T-helper 17 cell (primary cell): ENCODE data around the gene RERGL. TPM values are rescaled to one million over a fixed set of nuclear protein-coding genes. Genes with fewer than 3 reads are reported as not detected.

Source experiments
- ATAC-seq: fragments of 150-1000 bp; cut with Tn5 transposase; 2 replicates; pipeline ENCODE4 v1.10.0; 2021; ENCODE audit warnings: mild to moderate bottlenecking, moderate library complexity
- DNase-seq, 3 donors: peaks; one replicate each; pipeline versions ENCODE4 v3.0.0 to v3.0.0-alpha.2; 2020 to 2021
- H3K9me3 ChIP-seq: one replicate; pipeline ENCODE4 v1.7.0; 2013; ENCODE audit warnings: low read length, mild to moderate bottlenecking; ENCODE audit not compliant: control insufficient read depth, poor library complexity, severe bottlenecking
- H3K27ac Mint-ChIP-seq: one replicate; pipeline ENCODE4 v1.8.0; 2022; ENCODE audit warnings: mild to moderate bottlenecking, moderate library complexity, mixed read lengths
- H3K27me3 Mint-ChIP-seq: one replicate; pipeline ENCODE4 v1.8.0; 2022; ENCODE audit warnings: mixed read lengths
- H3K36me3 Mint-ChIP-seq: one replicate; pipeline ENCODE4 v1.8.0; 2022; ENCODE audit warnings: low read depth, mixed read lengths
- H3K4me1 Mint-ChIP-seq: one replicate; pipeline ENCODE4 v1.8.0; 2022; ENCODE audit warnings: mild to moderate bottlenecking, mixed read lengths
- H3K4me3 Mint-ChIP-seq: one replicate; pipeline ENCODE4 v1.8.0; 2022; ENCODE audit warnings: mild to moderate bottlenecking, moderate library complexity, mixed read lengths
- total RNA-seq, 4 donors: library from RNA in 2 of 4; stranded (reverse) in 2 of 4; gene quantifications; one replicate each; pipeline ENCODE4 v1.2.3 and lab custom pipeline; 2022 to 2026

The RERGL gene, protein sequence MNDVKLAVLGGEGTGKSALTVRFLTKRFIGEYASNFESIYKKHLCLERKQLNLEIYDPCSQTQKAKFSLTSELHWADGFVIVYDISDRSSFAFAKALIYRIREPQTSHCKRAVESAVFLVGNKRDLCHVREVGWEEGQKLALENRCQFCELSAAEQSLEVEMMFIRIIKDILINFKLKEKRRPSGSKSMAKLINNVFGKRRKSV
- total RNA-seq = not detected
- 0 reads per million in 2 donors for total RNA-seq (lab: John Stamatoyannopoulos, UW)

DNA sequence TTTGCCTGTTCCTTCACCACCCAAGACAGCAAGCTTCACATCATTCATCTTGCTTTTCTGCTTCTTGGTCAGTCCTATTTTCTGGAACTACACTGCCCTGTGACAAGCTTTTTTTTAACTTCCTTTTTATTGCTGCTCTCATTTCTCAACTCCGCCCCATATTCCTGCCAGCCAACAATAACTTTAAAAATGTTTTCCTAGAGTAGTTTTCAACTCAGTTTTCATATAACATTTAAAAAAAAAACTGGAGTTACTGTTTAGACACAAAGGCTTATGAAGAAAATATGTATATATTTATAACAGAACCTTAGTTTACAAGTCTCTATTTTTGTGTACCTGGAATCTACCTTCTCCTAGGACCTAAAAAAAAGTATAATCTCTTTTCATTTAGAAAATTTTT, at the start of gene RERGL:
RERGL (minus strand) TSS at position 101 of the 400 bp plus-strand sequence; CDS start at position 48, 53 bp downstream.
- no peaks in the 10 kb centered on the region for H3K27me3 Mint-ChIP-seq
- H3K36me3 Mint-ChIP-seq = no peaks in the 10 kb centered on the region
- no peaks in the 10 kb centered on the region for H3K9me3 ChIP-seq
- DNase-seq (no peak), ATAC-seq (no peak)
- H3K4me3 Mint-ChIP-seq = no peak within 1 kb of the TSS
- H3K4me1 Mint-ChIP-seq = no peaks in the 10 kb centered on the region
- no peak within 1 kb of the TSS for H3K27ac Mint-ChIP-seq

GRCh38 chr12:18139254-18139653, 49.3 kb upstream of the RERGL start:
- no peaks in the 10 kb centered on the region for H3K4me1 Mint-ChIP-seq
- DNase-seq = no peak
- H3K36me3 Mint-ChIP-seq = no peaks in the 10 kb centered on the region
- no peaks in the 10 kb centered on the region for H3K9me3 ChIP-seq
- H3K27me3 Mint-ChIP-seq = no peaks in the 10 kb centered on the region
- no peak overlapping the region for H3K27ac Mint-ChIP-seq
- ATAC-seq = no peak
- no peak overlapping the region for H3K4me3 Mint-ChIP-seq

- no peaks in the 10 kb centered on the region for H3K36me3 Mint-ChIP-seq
- H3K9me3 ChIP-seq = no peaks in the 10 kb centered on the region
- H3K27me3 Mint-ChIP-seq = no peaks in the 10 kb centered on the region
- ATAC-seq (no peak), DNase-seq (no peak)
- H3K4me1 Mint-ChIP-seq = no peaks in the 10 kb centered on the region
- no peak overlapping the region for H3K27ac Mint-ChIP-seq
- H3K4me3 Mint-ChIP-seq = no peak overlapping the region
Measured at GRCh38 chr12:18135509-18135908, 45.5 kb upstream of the RERGL start.

DNA sequence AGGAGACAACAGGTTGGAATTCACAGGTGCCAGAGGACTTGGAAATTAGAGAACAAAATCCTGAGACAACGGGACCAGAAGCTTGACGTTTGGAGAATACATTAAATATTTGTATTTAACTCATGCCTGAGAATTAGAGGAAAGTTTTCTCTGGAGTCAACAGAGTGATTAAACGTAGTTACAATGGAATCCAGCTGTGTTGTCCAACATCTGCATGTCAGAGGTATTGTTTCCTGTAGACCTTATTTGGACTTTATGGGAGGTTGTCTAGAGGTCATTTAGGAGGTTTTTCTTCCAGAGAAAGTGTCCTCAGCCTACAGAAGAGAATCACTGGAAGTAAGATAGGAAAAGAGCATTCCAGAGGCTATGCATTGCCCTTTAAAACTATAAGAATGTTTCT, 45.1 kb upstream of the RERGL start:
- ATAC-seq (no peak), DNase-seq (no peak)
- no peak overlapping the region for H3K27ac Mint-ChIP-seq
- H3K27me3 Mint-ChIP-seq = no peaks in the 10 kb centered on the region
- H3K4me1 Mint-ChIP-seq = no peaks in the 10 kb centered on the region
- H3K36me3 Mint-ChIP-seq = no peaks in the 10 kb centered on the region
- no peak overlapping the region for H3K4me3 Mint-ChIP-seq
- H3K9me3 ChIP-seq = no peaks in the 10 kb centered on the region

- no peaks in the 10 kb centered on the region for H3K36me3 Mint-ChIP-seq
- no peaks in the 10 kb centered on the region for H3K4me1 Mint-ChIP-seq
- ATAC-seq = no peak
- no peak overlapping the region for H3K27ac Mint-ChIP-seq
- H3K9me3 ChIP-seq = no peaks in the 10 kb centered on the region
- H3K27me3 Mint-ChIP-seq = no peaks in the 10 kb centered on the region
- DNase-seq = no peak
- H3K4me3 Mint-ChIP-seq = no peak overlapping the region
Measured at GRCh38 chr12:18130851-18131250, 40.9 kb upstream of the RERGL start.

GRCh38 chr12:18123707-18124106, 33.7 kb upstream of the RERGL start:
- Mint-ChIP-seq H3K36me3 (no peaks in the 10 kb centered on the region), H3K27me3 (no peaks in the 10 kb centered on the region), H3K4me3 (no peak overlapping the region), H3K27ac (no peak overlapping the region), H3K4me1 (no peaks in the 10 kb centered on the region)
- DNase-seq (no peak), ATAC-seq (no peak)
- no peaks in the 10 kb centered on the region for H3K9me3 ChIP-seq

GRCh38 chr12:18120899-18121298, 30.9 kb upstream of the RERGL start:
- Mint-ChIP-seq H3K4me3 (no peak overlapping the region), H3K36me3 (no peaks in the 10 kb centered on the region), H3K27me3 (no peaks in the 10 kb centered on the region), H3K27ac (no peak overlapping the region), H3K4me1 (no peaks in the 10 kb centered on the region)
- DNase-seq (no peak), ATAC-seq (no peak)
- H3K9me3 ChIP-seq = no peaks in the 10 kb centered on the region

- Mint-ChIP-seq H3K27ac (no peak overlapping the region), H3K4me3 (no peak overlapping the region), H3K27me3 (no peaks in the 10 kb centered on the region), H3K36me3 (no peaks in the 10 kb centered on the region), H3K4me1 (no peaks in the 10 kb centered on the region)
- DNase-seq = no peak
- no peaks in the 10 kb centered on the region for H3K9me3 ChIP-seq
- ATAC-seq = no peak
Measured at GRCh38 chr12:18108611-18109010, 18.6 kb upstream of the RERGL start.

- no peak for DNase-seq
- ATAC-seq = no peak
- H3K4me3 Mint-ChIP-seq = no peak overlapping the region
- no peaks in the 10 kb centered on the region for H3K4me1 Mint-ChIP-seq
- H3K27ac Mint-ChIP-seq = no peak overlapping the region
- H3K36me3 Mint-ChIP-seq = no peaks in the 10 kb centered on the region
- no peaks in the 10 kb centered on the region for H3K9me3 ChIP-seq
- no peaks in the 10 kb centered on the region for H3K27me3 Mint-ChIP-seq
Measured at GRCh38 chr12:18103624-18104023, 13.6 kb upstream of the RERGL start.

DNA sequence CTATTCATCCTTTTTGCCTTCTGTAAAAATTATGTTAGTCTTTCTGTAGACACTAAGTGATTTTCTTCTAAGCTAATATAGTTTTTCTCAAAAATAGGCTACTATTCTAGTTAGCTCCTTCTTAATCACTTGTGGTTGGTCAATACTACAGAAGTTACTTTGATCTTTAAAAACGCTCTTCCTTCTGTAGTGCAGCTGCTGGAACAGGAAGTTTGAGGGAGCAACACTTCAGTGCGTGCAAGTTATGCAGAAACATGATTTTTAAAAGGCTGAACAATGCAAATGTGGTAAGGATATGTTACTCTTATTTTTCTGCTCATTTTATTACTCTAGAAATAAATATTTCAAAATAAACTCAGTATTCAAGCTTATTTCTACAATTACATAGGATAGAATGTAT, 11.1 kb upstream of the RERGL start:
- DNase-seq (no peak), ATAC-seq (no peak)
- Mint-ChIP-seq H3K27me3 (no peaks in the 10 kb centered on the region), H3K4me3 (no peak overlapping the region), H3K27ac (no peak overlapping the region), H3K36me3 (no peaks in the 10 kb centered on the region), H3K4me1 (no peaks in the 10 kb centered on the region)
- H3K9me3 ChIP-seq = no peaks in the 10 kb centered on the region

DNA sequence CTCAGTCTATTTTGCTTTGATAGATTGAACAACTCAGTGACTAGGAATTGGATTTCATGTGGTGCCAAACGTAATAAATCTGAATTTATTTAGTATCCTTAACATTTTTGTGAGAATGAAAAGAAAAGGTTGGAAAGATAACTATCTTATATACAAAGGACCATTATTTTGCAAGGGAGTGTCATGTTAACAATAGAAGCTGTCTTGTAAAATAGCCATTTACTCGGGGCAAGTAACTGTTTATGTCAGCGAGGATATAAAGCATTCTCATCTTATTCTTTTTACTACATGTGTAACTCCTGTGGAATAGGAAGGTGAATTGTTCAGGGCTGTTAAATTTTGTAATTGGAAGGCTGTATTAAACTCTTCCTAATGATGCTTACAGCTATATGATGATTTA, 5.9 kb downstream of the RERGL start:
- no peaks in the 10 kb centered on the region for H3K9me3 ChIP-seq
- H3K4me1 Mint-ChIP-seq = no peaks in the 10 kb centered on the region
- no peak overlapping the region for H3K27ac Mint-ChIP-seq
- no peaks in the 10 kb centered on the region for H3K27me3 Mint-ChIP-seq
- no peaks in the 10 kb centered on the region for H3K36me3 Mint-ChIP-seq
- no peak overlapping the region for H3K4me3 Mint-ChIP-seq
- DNase-seq (no peak), ATAC-seq (no peak)

GRCh38 chr12:18079541-18080246, 10.3 kb downstream of the RERGL start:
- ATAC-seq = no peak
- no peaks in the 10 kb centered on the region for H3K4me1 Mint-ChIP-seq
- no peaks in the 10 kb centered on the region for H3K36me3 Mint-ChIP-seq
- no peak for DNase-seq
- H3K4me3 Mint-ChIP-seq = no peak overlapping the region
- H3K27me3 Mint-ChIP-seq = no peaks in the 10 kb centered on the region
- H3K9me3 ChIP-seq = no peaks in the 10 kb centered on the region
- H3K27ac Mint-ChIP-seq = no peak overlapping the region

- ATAC-seq = no peak
- Mint-ChIP-seq H3K36me3 (no peaks in the 10 kb centered on the region), H3K4me3 (no peak overlapping the region), H3K27ac (no peak overlapping the region), H3K27me3 (no peaks in the 10 kb centered on the region), H3K4me1 (no peaks in the 10 kb centered on the region)
- H3K9me3 ChIP-seq = no peaks in the 10 kb centered on the region
- DNase-seq = no peak
Measured at GRCh38 chr12:18074001-18074400, 16.0 kb downstream of the RERGL start.

DNA sequence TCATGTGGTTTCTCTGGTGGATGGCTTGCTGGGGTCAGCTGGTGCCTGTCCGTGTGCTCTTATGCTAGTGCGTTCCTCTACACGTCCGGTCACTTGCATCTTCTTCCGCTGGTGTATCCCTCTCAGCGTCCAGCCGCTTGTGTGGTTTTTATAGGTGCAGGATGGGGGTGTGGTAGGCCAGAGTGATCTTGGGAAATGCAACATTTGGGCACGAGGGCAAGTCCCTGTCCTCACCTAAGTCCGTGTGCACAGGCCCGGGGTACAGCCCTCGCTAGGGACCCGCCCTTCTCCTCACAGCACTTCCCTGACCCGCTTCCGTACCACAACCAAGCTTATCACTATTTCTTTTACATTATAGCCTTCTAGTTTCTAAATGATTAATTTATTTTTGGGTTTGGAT, 17.3 kb downstream of the RERGL start:
- Mint-ChIP-seq H3K4me1 (no peaks in the 10 kb centered on the region), H3K36me3 (no peaks in the 10 kb centered on the region), H3K27me3 (no peaks in the 10 kb centered on the region), H3K4me3 (no peak overlapping the region), H3K27ac (no peak overlapping the region)
- H3K9me3 ChIP-seq = no peaks in the 10 kb centered on the region
- no peak for ATAC-seq
- DNase-seq = no peak
